HL-60/S4 treated with phorbol 12-myristate 13-acetate at 8.2 ng/mL for 4 days and 3 days (cell line): Measurements from ENCODE around the gene FANCC.

Experiments
- in situ Hi-C: fragments of 300-500 bp; cut with MboI; formaldehyde crosslinking; loops from 2 replicates; pipeline ENCODE4 v1.15.0; 2022; ENCODE audit warnings: low sequenced_read_pairs

The FANCC gene

DNA sequence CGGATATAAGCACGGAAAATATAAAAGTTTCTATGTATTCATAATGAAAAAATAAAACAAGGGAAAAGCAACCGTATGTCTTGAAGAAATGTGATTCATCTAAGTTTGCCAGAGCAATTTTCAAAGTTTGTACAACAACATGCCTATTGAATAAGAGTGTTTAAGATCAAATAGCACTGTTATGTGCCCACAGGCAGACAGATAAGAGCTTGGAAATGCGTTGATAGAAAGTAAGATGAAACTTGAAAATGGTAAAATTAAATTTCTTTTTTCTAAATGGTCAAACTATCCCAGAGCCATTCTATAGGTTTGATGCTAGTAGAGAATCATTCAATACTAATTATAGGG is 189.4 kb downstream of the FANCC start:
- in situ Hi-C loops = loop anchor here (10.0 kb wide), 1 partner anchor 343 kb away; no protein-coding TSS in a partner anchor

DNA sequence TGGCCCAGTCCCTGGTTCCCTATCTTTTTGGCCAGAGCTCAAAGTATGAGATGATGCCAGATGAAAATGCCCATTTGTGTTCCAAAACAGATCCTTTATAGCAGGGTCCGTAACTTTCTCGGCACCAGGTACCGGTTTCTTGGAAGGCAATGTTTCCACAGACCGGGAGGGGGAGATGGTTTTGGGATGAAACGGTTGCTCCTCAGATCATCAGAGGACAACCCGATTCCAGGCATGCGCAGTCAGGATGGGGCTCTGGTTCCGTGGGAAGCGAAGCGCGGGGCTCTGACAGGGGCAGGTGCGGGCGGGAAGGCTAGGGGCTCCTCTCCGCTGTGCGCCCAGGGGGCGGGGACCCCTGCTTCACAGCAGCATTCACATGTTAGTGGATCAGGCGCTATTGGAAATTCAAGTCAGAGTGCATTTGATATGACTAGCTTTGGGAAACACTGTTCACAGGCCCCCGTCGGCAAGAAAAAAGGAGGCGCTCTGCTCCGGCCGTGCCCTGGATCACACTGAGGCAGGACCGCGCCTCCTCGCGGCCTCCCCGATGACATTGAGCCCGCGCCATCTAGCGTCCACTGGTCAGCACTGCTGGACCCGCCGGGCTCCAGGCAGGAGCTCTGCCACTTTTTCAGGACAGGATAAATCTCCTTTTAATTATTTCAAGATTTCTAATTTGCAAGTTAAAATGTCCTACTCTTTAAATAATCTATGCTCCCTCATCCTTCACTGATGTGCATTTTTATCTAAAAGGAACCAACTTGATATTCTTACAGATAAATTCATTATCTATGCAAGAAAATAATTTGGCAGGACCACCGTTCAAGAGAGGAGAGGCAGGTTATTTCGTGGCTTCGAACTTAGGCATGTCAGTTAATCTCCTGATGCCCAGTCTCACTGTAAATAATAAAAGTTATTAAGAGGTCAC is 190.0 kb downstream of the FANCC start:
- in situ Hi-C loops = loop anchor here (10.0 kb wide), 1 partner anchor 343 kb away; no protein-coding TSS in a partner anchor

DNA sequence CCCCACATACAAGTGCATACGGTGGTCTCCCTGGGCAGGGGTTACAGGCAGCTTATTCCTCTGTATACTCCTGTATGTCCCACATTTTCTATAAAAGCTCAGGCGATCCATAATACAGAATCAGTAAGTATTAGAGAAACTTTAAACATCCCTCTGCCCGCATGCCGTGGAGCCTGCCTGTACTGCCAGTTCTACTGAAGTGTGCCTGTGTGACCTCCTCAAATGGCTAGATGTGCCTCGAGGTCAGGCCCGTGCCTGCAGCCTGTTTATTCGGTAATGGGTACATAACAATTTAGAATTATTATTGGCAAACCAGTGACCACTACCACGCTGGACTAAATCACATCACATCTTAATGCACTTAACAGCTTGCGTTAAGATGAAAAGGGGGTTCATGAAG is 190.8 kb downstream of the FANCC start:
- in situ Hi-C loops = loop anchor here (10.0 kb wide), 1 partner anchor 342 kb away; no protein-coding TSS in a partner anchor

DNA sequence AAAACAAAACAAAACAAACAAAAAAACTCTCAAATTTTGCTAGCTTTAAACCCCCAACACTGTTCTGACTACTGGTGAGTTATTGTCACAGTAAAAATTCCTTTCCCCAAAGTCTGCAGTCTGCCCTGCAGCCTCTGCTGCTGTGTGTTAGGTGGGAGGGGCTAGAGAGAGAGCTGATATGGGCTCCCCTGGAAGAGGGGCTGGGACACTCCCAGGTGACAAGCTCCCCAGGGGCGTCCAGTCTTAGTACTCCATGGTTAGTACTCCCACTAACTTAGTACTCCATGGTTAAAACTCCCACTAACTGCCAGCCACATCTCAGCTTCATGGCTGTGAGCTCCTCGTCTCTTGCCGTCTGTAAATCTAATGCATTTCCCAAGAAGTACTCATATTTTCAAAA is 191.9 kb downstream of the FANCC start:
- in situ Hi-C loops = loop anchor here (10.0 kb wide), 1 partner anchor 341 kb away; no protein-coding TSS in a partner anchor

DNA sequence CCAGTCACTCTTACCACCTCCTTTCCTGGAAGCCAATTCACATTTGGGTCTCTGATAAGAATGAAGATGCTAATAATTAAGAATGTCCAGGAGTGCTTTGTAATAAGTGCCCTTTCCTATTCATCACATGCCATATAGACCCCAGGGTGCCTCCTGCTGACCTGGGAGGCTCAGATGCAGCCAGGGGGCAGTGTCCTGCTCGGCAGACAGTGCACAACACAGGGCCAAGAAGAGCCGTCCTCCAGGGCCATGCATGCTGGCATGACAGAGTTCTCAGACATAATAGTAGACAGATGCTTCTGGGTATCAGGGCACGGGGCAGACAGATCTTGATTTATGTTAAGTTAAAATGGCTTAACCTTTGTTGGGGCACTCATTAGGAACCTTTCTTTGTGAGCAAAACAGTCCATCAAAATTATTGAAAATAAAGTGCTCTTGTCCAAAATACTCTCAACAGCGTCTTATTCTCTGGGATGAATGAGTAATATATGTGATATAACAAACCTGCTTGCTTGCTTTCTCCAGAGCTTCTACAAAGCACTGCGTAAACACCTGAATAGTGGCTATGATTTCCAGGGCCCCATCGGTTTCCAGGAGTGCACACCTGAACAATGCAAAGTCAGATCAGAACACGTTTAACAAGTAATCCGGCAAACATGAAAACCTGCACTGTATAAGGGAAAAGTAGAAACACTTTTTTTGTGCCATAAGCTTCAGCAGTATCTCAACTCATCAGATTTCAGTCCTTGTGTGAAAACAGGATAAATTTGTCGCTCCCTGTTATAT is 192.7 kb downstream of the FANCC start:
- in situ Hi-C loops = loop anchor here (10.0 kb wide), 1 partner anchor 340 kb away; no protein-coding TSS in a partner anchor

DNA sequence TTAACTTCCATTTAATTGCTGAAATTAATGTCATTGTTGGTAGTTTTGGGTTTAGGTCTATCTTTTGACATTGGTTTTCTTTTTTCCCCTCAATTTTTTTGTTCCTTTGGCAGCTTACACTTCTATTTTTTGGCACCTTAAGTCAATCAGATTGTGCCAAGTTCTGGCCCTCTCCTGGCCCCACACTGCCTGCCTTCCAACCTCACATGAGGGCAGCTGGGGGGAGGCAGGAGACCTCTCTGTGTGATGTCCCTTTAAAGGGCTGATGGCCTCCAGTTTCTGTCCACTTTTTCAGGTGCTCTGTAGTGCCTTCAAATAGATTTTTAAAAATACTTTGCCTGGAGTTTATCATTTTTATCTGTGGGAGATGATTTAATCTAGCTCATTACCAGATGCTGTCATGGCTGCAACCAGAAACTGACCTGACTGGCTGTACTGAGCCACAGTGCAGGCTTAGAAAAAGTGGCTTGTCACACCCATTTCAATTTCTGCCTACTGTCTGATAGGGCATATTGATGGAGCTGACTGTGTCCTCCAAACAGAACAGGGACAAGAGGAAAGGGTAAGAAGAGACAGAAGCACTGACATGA is 196.6 kb downstream of the FANCC start:
- in situ Hi-C loops = loop anchor here (10.0 kb wide), 1 partner anchor 336 kb away; no protein-coding TSS in a partner anchor

DNA sequence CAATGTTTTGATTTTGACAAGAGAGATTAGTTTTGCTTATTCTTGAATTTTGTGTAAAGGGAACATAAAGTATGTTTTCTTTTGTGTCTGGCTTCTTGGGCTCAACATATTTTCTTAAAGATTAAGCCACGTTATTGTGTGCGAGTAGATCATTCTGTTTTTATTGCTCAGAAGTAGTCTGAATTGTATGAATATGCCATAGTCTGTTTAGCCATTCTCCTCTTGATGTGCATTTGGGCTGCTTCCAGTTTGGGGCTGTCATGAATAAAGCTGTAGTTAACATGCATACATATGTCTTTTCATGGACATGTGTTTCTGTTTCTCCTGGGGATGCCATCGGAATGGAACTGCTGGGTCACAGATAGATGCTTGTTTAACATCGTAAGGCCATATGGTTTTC is 198.9 kb downstream of the FANCC start:
- in situ Hi-C loops = no loop called here

DNA sequence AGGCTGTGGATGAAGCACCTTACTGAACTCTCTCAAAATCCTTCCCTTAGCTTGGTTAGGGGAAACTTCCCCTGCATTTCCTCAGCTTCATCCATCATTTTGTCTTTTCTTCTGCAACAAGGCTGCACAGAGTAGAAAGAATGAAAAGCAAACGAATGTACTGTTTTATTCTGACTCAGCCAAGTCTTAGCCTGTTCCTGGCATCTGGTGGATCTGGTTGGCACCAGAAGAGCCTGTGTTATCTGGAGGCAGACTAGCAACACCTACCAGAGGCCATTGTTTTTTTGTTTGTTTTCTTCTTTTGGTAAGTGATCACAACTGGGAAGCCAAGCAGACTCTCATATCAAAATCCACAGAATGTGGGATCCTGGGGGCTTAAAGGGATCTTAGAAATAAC is 200.7 kb downstream of the FANCC start:
- in situ Hi-C loops = no loop called here

DNA sequence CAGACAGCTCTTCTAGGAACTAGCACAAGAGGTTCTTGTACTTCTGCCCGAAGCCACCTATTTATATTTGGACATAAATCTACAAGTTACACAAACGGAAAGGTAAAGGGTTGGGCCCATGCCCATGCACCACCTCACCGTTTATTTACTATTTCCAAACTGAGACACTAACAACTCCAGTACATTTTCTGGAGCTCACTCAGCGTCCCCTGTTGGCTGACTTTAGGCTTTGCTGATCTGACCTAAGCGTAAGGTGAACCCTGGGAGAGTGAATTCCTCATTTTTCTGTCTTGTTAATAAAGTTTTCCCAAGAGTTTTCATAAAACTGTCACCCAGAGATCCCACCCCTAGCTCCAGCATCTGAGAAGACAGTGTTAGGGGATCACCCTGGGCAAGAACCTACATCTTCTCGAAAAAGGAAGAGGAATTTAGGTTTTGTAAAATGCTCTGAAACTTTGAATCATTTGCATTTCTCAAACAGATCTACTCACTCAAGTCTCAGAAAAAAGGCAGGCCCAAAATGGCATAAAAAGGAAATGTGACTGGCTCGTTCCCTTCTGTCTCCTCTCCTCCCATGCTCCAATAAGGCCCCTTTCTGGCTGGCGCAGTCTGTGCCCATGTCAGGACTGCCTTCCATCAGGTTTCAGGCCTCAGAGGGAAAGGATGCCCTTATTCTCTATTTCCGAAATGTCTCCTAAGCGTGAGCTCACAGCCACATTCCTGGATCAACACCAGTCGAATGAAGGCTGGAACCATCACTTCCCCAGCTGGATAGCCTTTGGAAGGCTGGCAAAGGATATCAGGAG is 201.3 kb downstream of the FANCC start:
- in situ Hi-C loops = no loop called here

DNA sequence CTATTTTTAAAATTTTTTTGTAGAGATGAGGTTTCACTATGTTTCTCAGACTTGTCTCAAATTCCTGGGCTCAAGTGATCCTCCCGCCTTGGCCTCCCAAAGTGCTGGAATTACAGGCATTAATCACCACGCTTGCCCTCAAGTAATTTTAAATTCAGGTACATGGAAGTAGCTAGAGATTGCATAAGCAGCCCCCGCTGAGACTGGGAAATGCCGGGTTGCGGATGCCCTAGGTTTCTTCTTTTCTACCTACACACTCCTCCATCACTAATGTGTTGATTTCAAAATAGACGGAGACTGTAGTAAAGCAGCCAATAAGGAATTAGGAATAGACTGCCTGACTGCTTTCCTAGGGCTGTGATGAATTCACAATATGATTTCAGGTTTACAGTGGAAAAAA is 202.4 kb downstream of the FANCC start:
- in situ Hi-C loops = no loop called here

DNA sequence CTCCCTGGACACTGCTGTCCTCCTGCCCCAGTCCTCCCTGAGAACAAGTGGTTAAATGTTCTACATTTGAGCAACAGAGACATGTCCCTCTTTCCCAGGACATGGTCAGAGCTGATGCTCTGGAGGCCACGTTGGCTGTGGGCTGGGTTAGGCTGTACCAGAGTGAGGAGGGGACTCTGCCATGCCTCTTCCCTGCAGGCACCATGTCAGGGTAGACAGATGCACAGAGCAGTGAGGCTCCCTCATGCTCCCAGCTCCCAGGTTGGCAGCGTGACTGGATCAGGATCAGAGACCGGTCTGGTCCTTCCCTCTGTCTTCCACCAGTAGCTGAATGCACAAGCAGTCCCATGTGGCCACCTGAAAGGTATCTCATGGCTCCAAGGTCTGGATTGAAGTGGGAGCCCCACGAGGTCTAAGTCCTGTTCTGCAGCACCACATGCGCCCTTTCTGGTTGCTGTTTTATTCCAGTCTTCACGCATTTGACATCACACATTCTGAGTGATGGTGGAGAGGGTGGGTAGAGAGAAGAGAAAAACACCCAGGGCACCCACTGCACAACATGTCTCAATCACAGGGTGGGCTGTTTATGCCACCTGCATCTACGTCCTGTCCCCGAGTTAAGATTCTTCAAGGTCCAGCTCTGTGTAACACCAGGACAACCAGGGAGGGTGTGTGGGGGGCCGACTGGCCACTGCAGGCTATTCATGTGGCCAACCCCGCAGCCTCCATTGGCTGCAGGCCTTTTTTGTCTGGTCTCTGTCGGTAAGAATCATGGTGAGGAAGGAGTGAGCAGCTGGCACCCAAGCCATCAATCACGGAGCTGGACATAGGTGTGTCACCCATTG is 204.9 kb downstream of the FANCC start:
- in situ Hi-C loops = no loop called here

DNA sequence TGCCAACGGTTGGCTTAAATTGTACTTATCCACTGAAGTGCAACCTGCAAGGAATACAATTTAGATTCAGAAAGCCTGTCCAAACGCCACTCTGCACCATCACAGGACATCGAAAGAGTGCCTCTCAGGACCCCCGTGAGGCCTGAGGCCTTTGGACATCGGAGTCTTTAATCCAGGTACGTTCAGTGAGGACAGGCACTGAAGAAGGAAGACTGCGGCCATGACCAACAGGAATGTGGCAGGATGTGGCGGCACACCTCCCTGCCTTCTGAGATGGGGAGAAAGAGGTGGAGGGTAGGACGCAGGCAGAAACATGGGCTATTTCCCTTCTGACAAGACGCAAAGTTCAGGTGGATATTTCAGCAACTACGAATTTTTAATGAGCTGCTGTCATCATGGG is 205.8 kb downstream of the FANCC start:
- in situ Hi-C loops = no loop called here

DNA sequence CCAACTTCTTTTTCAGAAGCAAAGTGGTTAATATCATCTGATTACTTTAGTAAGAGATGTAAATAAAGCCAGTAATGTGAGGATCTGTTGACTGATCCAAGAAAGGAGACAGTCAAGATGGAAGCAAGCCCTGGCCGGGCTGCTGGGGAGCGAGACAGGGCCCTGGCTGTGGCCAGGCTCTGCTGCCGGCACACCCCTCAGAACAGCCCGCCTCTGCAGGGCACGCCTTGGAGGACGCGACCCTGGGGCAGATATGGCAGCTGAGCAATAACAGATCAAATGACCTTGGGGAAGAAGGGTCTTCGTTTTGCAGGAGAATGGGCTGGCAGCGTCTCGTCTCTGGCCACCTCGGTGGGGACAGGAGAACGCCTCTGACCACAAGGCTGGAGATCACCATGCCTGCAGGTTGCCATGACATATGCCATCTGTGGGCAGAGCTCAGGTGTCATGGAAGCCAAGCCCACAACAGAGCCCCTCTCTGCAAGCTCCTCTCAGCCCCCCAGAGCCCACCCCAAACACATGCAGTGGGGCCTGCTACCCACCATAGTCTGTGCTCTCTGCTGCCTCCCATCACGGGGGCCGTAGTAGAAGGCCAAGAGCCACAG is 206.5 kb downstream of the FANCC start:
- in situ Hi-C loops = no loop called here

DNA sequence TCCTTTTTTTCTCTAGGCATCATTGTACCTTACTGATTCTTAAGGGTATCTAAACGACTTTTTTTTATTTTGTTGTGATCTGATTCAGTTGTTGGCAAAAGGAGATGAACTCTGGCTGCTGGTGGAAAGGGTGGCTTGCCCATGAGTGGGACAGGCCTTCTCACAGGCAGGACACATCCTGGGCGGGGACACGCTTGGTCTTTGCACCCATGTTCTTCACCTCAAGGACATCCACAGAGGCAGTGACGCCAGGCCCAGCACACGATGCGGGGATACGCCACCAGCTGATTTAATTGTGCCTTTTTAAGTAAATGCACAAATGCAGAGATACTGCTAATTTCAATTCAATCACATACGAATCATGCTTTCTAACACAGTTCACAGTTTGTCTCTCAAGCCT is 208.1 kb downstream of the FANCC start:
- in situ Hi-C loops = no loop called here

DNA sequence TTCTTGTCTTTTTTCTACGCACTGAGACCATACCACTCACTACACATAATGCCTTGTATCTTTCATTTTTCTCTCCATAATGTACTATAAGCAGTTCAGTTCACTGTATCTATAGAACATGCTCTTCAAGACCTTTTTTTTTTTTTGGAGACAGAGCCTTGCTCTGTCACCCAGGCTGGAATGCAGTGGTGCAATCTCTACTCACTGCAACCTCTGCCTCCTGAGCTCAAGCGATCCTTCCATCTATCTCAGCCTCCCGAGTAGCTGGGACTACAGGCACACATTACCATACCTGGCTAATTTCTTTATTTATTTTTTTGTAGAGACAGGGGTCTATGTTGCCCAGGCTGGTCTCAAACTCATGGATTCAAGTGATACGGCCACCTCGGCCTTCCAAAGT is 208.7 kb downstream of the FANCC start:
- in situ Hi-C loops = no loop called here

DNA sequence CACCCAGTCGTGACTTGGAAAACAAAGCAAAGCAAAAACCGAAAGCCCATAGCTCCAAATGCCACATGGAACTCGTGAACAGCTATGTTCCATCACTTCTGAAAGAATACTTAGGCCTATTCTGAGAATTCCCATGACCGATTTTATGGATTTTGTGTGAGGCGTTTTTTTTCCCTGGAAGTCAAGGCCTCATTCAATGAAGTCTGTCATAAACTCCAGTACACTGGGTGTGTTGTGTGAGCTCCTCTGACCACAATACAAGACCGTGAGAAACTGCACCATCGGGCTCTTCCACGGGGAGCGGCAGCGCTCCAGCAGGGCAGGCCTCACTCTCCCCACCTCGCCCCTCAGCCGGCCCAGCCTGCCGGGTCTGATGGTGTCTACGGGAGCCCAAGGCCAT is 209.5 kb downstream of the FANCC start:
- in situ Hi-C loops = no loop called here

DNA sequence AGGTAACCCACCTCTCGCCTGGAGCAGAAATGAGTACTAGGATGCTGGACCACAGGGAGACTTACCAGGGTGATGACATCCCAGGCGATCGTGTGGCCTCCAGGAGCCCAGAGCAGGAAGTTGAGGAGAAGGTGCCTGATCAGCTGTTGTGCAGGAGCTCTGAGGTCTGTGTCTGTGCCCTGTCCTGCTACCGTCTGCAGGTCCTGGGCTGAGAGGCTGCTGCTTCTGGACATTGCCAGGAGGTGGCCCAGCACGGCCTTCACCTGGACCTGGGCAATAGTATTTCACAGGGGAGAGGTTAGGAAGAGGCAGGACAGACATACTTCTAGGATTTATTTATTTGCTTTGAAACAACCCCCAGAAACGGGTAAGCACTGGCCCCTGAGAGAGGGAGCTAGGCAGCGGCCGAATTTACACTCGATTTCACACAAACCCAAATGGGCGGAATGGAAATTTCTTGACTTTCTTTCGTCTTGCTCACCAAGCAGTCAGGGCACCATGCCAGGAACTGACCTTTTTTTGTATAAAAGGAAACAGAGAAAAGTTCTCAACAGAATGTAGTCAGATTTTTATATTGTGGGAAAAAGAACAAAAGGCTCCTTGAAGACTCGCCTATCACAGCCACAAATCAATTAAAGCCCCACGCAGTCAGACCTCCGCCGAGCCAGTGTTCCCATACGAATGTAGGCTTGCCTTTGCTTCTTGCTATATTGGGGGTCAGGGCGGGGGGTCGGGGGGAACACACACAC is 210.3 kb downstream of the FANCC start:
- in situ Hi-C loops = no loop called here

DNA sequence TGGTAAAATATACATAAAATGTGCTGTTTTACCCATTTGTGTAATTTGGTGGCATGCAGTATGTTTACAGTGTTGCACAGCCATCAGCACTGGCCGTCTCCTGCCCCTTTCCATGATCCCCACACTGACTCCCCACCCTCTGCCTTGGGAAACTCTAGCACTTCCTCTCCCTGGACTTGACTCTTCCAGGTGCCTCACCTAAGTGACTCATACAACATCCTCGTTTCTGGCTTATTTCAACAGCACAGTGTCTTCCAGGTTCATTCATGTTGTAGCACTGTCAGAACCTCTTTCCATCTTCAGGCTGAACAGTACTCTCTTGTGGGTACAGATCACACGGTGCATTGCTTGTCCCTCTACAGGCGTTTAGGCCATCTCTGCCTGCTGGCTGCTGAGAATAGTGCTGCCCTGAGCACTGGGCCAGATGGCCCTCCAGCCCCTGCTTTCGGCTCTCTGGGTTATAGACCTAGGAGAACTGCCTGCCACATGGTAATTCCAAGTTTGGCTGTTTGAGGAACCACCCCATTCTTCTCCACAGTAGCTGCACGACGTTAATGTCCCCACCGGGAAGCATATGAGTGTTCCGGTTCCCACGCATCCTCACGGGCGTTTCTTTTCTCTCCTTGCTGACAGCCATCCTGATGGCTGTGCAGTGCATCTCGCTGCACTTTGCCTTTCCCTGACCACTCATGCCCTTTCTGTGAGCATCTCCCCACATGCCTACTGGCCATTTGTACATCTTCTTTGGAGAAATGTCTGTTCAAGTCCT is 211.8 kb downstream of the FANCC start:
- in situ Hi-C loops = no loop called here
